Bronchial epithelial cell (primary cell): ENCODE results near the gene CTBP1. TPM values are rescaled to one million over a fixed set of nuclear protein-coding genes. Genes with fewer than 3 reads are reported as not detected.

Source experiments
- DNase-seq: peaks from one replicate; pipeline ENCODE4 v3.0.0-alpha.2; 2010; ENCODE audit warnings: low read depth
- FAIRE-seq: peaks from 2 replicates; lab custom pipeline; 2011; peaks lifted over from hg19 to GRCh38; lab: Jason Lieb, UNC
- H3K27me3 ChIP-seq: 2 replicates; pipeline ENCODE4 v1.5.1; 2011; ENCODE audit warnings: low read length; ENCODE audit not compliant: control insufficient read depth, insufficient read depth
- H3K36me3 ChIP-seq: 2 replicates; pipeline ENCODE4 v1.5.1; 2011; ENCODE audit warnings: low read length; ENCODE audit not compliant: control insufficient read depth, insufficient read depth
- H3K4me3 ChIP-seq: 2 replicates; pipeline ENCODE4 v1.5.1; 2011; ENCODE audit warnings: mild to moderate bottlenecking, low read depth, low read length, control low read depth
- CTCF ChIP-seq: IDR thresholded peaks from 2 replicates; pipeline ENCODE4 v1.5.1; 2011; ENCODE audit warnings: mild to moderate bottlenecking, moderate library complexity, low read length, control low read depth, inconsistent platforms; ENCODE audit not compliant: insufficient read depth, severe bottlenecking
- total RNA-seq: library from RNA; depleted of rRNA; stranded (reverse); fragments of >200 nt; gene quantifications from 2 replicates; pipeline ENCODE4 v1.2.1, GENCODE V29; 2014

Gene CTBP1
- total RNA-seq, 1 donor from 2014 or later: 173 TPM

- TF ChIP-seq CTCF: no peak
- no peak overlapping the region for H3K4me3 ChIP-seq
- DNase-seq (no peak), FAIRE-seq (no peak)
- H3K36me3 ChIP-seq: peaks cover 35% of the 10 kb centered on the region
- H3K27me3 ChIP-seq: no peaks in the 10 kb centered on the region
Observed at GRCh38 chr4:1214101-1215095, 34.5 kb downstream of the CTBP1 start.

DNA sequence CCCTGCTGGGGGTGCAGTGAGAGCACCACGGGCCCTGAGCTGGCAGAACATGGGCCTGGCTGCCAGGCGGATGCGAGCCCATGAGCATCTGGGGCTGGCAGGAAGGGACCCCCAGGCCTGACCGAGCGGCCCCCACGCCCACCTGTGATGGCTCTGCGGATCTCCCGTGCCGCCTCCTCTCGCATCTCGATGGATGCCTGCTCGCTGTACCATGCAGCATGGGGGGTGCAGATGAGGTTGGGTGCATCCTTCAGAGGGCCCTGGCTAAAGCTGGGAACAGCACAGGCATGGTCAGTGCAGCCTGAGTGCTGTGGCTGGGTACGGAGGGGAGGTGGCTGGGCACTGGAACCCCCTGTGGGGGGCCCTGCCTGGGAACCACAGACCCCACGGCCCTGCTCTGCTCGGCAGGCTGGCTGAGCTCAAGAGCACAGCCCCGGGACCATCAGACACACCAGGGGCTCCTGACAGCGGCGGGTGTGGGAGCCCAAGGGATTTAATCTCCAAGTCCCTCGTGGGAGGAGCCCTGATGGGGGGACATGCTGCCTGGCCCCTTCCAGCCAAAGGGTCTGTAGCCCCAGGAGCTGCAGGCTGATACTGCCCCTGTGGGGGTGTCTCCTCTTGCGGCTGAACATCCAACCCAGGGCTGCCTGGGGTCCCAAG, 35.5 kb downstream of the CTBP1 start:
- no peaks in the 10 kb centered on the region for H3K27me3 ChIP-seq
- DNase-seq (no peak), FAIRE-seq (no peak)
- no peak for TF ChIP-seq CTCF
- peaks cover 34% of the 10 kb centered on the region for H3K36me3 ChIP-seq
- H3K4me3 ChIP-seq: no peak overlapping the region

- Histone ChIP-seq H3K36me3 (peaks cover 33% of the 10 kb centered on the region), H3K27me3 (no peaks in the 10 kb centered on the region), H3K4me3 (no peak overlapping the region)
- DNase-seq (no peak), FAIRE-seq (no peak)
- TF ChIP-seq CTCF: no peak
Observed at GRCh38 chr4:1212546-1213335, 36.2 kb downstream of the CTBP1 start.

GRCh38 chr4:1211891-1212545, 36.9 kb downstream of the CTBP1 start:
- no peak for TF ChIP-seq CTCF
- DNase-seq: no peak
- FAIRE-seq: no peak
- no peak overlapping the region for H3K4me3 ChIP-seq
- peaks cover 28% of the 10 kb centered on the region for H3K36me3 ChIP-seq
- H3K27me3 ChIP-seq: no peaks in the 10 kb centered on the region

DNA sequence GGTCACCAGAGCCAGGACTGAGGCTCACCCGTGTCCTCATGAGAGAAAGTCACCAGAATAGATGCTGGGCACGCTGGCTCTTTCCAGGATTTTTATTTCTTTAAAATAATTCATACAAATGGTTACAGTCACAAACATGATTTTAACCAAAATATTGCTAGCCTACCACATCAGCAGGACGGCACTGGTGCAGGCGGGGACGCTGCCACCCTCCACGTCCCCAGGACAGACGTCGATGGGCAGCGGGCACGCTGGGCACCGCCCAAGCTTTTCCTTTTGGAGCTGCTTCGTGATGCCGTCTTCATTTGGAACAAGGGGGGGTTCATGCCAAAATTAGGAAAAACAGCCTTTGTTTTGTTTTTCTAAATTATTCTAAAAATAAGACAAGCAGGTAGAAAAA, 37.6 kb downstream of the CTBP1 start:
- Histone ChIP-seq H3K4me3 (no peak overlapping the region), H3K27me3 (no peaks in the 10 kb centered on the region), H3K36me3 (peaks cover 24% of the 10 kb centered on the region)
- DNase-seq: no peak
- no peak for FAIRE-seq
- TF ChIP-seq CTCF: no peak
